Measurements from ENCODE around the gene CEMIP.

DNA sequence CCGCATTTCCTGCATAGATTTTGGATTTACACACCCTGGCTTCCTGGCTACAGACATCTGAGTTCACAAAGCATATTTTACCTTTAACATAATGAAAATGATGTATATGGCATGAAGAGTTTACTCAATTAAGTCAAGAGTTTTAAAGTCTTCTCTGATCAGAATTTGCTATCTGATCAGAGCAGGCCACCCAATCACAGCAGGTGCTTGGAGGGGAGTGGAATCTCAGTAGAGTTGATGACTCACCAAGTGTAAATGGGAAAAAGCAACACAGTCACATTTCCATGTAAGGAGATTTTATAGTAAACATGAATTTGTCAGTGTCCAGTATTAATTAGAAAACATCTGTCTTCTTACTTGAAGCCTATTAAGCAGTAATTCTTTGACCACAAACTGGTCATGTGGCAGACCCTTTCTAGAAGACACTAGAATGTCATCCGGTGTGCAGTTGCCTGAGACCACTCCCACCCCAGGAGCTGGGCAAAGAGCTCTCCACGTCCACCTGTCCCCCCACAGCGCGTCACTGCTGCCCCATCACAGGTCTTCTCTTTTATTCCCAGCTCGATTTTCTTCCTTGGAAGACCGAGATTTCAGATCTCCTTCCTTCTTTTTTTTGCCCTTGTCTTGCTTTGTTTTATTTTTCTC lies 199.6 kb downstream of the CEMIP start:
- TF ChIP-seq, protein P1, sequence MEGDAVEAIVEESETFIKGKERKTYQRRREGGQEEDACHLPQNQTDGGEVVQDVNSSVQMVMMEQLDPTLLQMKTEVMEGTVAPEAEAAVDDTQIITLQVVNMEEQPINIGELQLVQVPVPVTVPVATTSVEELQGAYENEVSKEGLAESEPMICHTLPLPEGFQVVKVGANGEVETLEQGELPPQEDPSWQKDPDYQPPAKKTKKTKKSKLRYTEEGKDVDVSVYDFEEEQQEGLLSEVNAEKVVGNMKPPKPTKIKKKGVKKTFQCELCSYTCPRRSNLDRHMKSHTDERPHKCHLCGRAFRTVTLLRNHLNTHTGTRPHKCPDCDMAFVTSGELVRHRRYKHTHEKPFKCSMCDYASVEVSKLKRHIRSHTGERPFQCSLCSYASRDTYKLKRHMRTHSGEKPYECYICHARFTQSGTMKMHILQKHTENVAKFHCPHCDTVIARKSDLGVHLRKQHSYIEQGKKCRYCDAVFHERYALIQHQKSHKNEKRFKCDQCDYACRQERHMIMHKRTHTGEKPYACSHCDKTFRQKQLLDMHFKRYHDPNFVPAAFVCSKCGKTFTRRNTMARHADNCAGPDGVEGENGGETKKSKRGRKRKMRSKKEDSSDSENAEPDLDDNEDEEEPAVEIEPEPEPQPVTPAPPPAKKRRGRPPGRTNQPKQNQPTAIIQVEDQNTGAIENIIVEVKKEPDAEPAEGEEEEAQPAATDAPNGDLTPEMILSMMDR (IDR thresholded peaks at IDR 0.05): no peak
- no peak for TF ChIP-seq EZH2 (IDR thresholded peaks at IDR 0.05)
- TF ChIP-seq EZH2phosphoT487 (IDR thresholded peaks at IDR 0.05): no peak

All from neural progenitor cell (in vitro differentiated cells).